NT2/D1 (cell line): ENCODE measurements around the gene LRCH1.

Experiments
- DNase-seq: peaks from one replicate; pipeline ENCODE4 v3.0.0-alpha.2; 2011; ENCODE audit warnings: low read depth, low spot score
- H3K27me3 ChIP-seq: 2 replicates; pipeline ENCODE4 v1.6.0; 2011; ENCODE audit warnings: mild to moderate bottlenecking; ENCODE audit not compliant: insufficient read length, insufficient read depth
- H3K36me3 ChIP-seq: 2 replicates; pipeline ENCODE4 v1.6.1; 2011; ENCODE audit warnings: mild to moderate bottlenecking, low read length, mixed read lengths; ENCODE audit not compliant: insufficient read depth, insufficient read length
- H3K4me1 ChIP-seq: 2 replicates; pipeline ENCODE4 v1.5.1; 2011; ENCODE audit not compliant: insufficient read depth, insufficient read length
- H3K4me3 ChIP-seq: 2 replicates; pipeline ENCODE4 v1.5.1; 2011; ENCODE audit warnings: low read depth; ENCODE audit not compliant: insufficient read length
- H3K9ac ChIP-seq: 2 replicates; pipeline ENCODE4 v1.6.0; 2011; ENCODE audit warnings: low read depth; ENCODE audit not compliant: insufficient read length
- H3K9me3 ChIP-seq: 2 replicates; pipeline ENCODE4 v1.5.1; 2011; ENCODE audit warnings: mild to moderate bottlenecking, low read length; ENCODE audit not compliant: insufficient read depth
- SUZ12 ChIP-seq: IDR thresholded peaks from 2 replicates; pipeline ENCODE4 v1.6.1; 2011; ENCODE audit not compliant: insufficient read length, insufficient read depth; ENCODE audit errors: extremely low read depth
- YY1 ChIP-seq: IDR thresholded peaks from 2 replicates; pipeline ENCODE4 v1.6.1; 2011; ENCODE audit not compliant: insufficient read length, insufficient read depth
- ZNF274 ChIP-seq: IDR thresholded peaks from 2 replicates; pipeline ENCODE4 v1.6.1; 2011; ENCODE audit warnings: mild to moderate bottlenecking, low read depth, low read length

LRCH1 gene

GRCh38 chr13:46617885-46618284, 64.9 kb downstream of the LRCH1 start:
- no peaks in the 10 kb centered on the region for H3K36me3 ChIP-seq
- no peaks in the 10 kb centered on the region for H3K4me1 ChIP-seq
- no peak for DNase-seq
- no peaks in the 10 kb centered on the region for H3K27me3 ChIP-seq
- H3K4me3 ChIP-seq, result no peak overlapping the region
- no peaks in the 10 kb centered on the region for H3K9me3 ChIP-seq
- H3K9ac ChIP-seq, result no peak overlapping the region
- TF ChIP-seq SUZ12 (no peak), YY1 (no peak), ZNF274 (no peak)

DNA sequence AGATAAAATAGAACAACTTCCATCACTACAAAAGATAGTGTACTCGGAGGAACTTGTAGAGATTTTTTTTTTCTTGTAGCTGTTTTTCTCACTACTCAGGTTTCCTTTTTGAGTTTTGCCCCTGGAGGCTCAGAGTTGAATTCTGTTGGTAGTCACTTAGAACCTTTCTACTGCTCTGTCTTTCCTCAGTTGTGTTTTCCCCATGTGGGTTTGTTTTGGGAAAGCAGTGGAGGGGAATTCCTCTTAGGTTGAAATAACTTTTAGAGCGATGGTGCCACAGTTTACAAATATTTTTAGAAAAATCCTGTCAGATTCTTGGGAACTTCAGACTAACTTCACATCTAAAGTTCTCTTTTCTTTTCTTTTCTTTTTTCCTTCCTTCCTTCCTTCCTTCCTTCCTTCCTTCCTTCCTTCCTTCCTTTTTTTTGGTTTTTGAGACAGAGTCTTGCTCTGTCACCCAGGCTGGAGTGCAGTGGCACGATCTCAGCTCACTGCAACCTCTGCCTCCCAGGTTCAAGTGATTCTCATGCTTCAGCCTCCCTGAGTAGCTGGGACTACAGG, 65.8 kb downstream of the LRCH1 start:
- Histone ChIP-seq H3K9ac (no peak overlapping the region), H3K36me3 (no peaks in the 10 kb centered on the region), H3K4me1 (no peaks in the 10 kb centered on the region), H3K4me3 (no peak overlapping the region), H3K9me3 (no peaks in the 10 kb centered on the region), H3K27me3 (no peaks in the 10 kb centered on the region)
- TF ChIP-seq ZNF274, result no peak
- no peak for TF ChIP-seq SUZ12
- no peak for TF ChIP-seq YY1
- DNase-seq, result no peak

- no peak for DNase-seq
- no peaks in the 10 kb centered on the region for H3K27me3 ChIP-seq
- no peaks in the 10 kb centered on the region for H3K36me3 ChIP-seq
- no peaks in the 10 kb centered on the region for H3K9me3 ChIP-seq
- no peak overlapping the region for H3K9ac ChIP-seq
- H3K4me3 ChIP-seq, result no peak overlapping the region
- TF ChIP-seq SUZ12 (no peak), YY1 (no peak), ZNF274 (no peak)
- H3K4me1 ChIP-seq, result no peaks in the 10 kb centered on the region
Observed at GRCh38 chr13:46620029-46620428, 67.1 kb downstream of the LRCH1 start.

- Histone ChIP-seq H3K4me1 (no peaks in the 10 kb centered on the region), H3K4me3 (no peak overlapping the region), H3K27me3 (no peaks in the 10 kb centered on the region), H3K9ac (no peak overlapping the region), H3K36me3 (no peaks in the 10 kb centered on the region), H3K9me3 (no peaks in the 10 kb centered on the region)
- no peak for DNase-seq
- TF ChIP-seq SUZ12 (no peak), YY1 (no peak), ZNF274 (no peak)
Observed at GRCh38 chr13:46620471-46620870, 67.5 kb downstream of the LRCH1 start.

GRCh38 chr13:46621133-46621532, 68.2 kb downstream of the LRCH1 start:
- Histone ChIP-seq H3K4me1 (no peaks in the 10 kb centered on the region), H3K9ac (no peak overlapping the region), H3K27me3 (no peaks in the 10 kb centered on the region), H3K36me3 (no peaks in the 10 kb centered on the region), H3K4me3 (no peak overlapping the region), H3K9me3 (no peaks in the 10 kb centered on the region)
- TF ChIP-seq SUZ12, result no peak
- no peak for DNase-seq

- DNase-seq, result no peak
- TF ChIP-seq SUZ12 (no peak), ZNF274 (no peak)
- H3K27me3 ChIP-seq, result no peaks in the 10 kb centered on the region
- no peak overlapping the region for H3K4me3 ChIP-seq
- no peak overlapping the region for H3K9ac ChIP-seq
- no peaks in the 10 kb centered on the region for H3K9me3 ChIP-seq
- H3K36me3 ChIP-seq, result no peaks in the 10 kb centered on the region
- H3K4me1 ChIP-seq, result no peaks in the 10 kb centered on the region
Observed at GRCh38 chr13:46621792-46622629, 69.0 kb downstream of the LRCH1 start.

- no peak for TF ChIP-seq YY1
- no peak for TF ChIP-seq ZNF274
- TF ChIP-seq SUZ12, result no peak
- DNase-seq, result no peak
Observed at GRCh38 chr13:46622630-46623256, 69.8 kb downstream of the LRCH1 start.

More at GRCh38 chr13:46622630-46623256, 69.8 kb downstream of the LRCH1 start:
- Histone ChIP-seq H3K4me1 (no peaks in the 10 kb centered on the region), H3K9me3 (no peaks in the 10 kb centered on the region), H3K4me3 (no peak overlapping the region), H3K27me3 (no peaks in the 10 kb centered on the region), H3K36me3 (no peaks in the 10 kb centered on the region), H3K9ac (no peak overlapping the region)
